Fibroblast of peridontal ligament (primary cell): Measurements from ENCODE around the gene DIP2B.
A peak's percentile ranks its signal among the peaks of the same experiment; 100 is the strongest.
"Not testable (repeated sequence)": the region's sequence is repeated elsewhere in the genome, so short reads cannot be mapped to it uniquely, and the experiment has no call there.

Source experiments
- DNase-seq: peaks from one replicate; pipeline ENCODE4 v3.0.0-alpha.2; 2010; ENCODE audit errors: extremely low read depth

Gene DIP2B

DNA sequence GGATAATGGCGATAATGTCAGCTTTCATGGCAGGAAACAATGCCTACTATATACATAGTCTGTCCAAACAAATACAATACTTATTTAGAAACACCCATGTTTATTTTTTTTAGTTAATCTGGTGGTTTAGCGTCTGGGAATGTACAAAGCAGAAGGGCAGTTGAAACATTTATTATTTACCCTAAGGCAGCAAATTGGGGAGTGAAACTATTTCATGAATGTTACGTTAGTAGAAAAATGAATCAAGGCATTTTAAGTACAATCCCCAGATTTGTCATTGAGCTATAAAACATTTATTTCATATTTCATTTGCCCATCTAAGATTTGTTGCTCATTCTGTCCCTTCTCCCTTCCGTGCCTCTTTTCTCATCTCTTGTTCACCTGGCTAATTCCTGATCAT lies 172.0 kb downstream of the DIP2B start:
- peak; percentile 8 for DNase-seq

GRCh38 chr12:50677858-50678257 lies 173.1 kb downstream of the DIP2B start:
- DNase-seq, result peak; percentile 85

DNA sequence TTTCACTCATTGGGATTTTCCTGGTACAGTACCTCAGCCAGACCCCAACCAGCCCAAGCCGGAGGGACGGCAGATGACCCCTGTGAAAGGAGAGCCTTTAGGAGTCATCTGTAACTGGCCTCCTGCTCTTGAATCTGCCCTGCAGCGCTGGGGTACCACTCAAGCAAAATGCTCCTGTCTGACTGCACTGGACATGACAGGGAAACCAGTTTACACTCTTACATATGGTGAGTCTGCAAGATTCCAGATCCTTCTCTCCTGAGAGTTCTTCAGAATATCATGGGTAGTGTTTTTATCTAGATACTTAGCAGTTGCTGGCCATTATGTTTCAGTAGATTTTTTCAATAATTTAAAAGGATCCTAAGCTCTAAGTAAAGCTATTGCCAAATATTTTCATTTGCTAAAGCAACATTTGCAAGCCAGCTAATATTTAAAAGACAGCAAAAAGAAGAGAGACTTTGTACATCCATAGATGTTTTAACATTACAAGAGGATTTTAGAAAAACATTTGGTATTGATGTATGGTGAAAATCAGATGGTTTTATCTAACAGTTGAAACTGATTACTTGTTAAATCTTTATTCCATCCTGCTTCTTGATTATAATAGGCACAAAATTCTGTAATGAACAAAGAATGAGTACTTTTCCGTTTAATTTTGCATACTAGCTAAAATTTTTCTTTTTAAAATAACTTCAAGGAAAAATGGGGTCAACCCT lies 174.0 kb downstream of the DIP2B start:
- DNase-seq, result no peak

GRCh38 chr12:50679612-50680011 lies 174.8 kb downstream of the DIP2B start:
- DNase-seq, result no peak

DNA sequence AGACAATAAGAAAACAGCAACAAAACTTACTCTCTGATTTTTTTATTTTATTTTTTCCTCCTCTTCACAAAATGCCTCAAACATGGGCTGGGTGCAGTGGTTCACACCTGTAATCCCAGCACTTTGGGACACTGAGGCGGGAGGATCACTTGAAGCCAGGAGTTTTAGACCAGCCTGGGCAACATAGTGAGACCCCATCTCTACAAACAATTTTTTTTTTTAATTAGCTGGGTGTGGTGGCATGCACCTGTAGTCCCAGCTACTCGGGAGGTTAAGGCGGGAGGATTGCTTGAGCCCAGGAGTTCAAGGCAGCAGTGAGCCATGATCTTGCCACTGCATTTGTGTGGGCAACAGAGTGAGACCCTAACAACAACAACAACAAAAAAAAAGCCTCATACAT lies 176.3 kb downstream of the DIP2B start:
- DNase-seq, result not testable (repeated sequence)

DNA sequence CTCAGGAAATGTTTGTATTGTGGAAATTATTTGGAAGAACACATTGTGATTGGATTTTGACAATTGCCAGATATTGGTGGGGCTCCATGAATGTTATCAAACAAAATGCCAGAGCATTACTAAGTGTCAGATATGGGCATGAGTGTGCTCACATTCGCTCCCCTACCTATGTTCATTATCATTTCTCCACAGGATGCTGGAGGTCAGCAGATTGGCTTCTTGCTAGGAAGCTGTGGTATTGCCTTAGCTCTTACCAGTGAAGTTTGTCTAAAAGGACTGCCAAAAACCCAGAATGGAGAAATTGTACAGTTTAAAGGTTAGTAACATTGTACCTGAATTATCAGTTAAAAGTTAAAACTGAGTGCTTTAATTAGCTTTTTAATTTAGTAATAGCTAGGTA lies 180.9 kb downstream of the DIP2B start:
- DNase-seq, result no peak

DNA sequence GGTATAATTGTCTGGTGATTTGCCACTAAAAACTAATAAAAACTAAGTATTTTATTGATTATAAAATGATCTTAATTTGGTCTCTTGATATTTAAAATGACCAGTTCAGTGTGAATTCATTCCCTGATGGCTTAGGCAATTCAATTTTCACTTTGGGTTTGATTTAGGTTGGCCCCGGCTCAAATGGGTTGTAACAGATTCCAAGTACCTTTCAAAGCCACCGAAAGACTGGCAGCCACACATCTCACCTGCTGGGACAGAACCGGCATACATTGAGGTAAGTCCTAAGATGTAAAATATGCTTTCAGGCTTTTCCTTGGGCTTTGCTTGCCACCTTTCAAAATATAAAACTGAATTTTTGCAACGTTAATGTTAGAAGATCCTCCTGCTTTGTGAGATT lies 181.6 kb downstream of the DIP2B start:
- no peak for DNase-seq

- DNase-seq, result no peak
These were observed 182.2 kb downstream of the DIP2B start for GRCh38 chr12:50686976-50687375.

DNA sequence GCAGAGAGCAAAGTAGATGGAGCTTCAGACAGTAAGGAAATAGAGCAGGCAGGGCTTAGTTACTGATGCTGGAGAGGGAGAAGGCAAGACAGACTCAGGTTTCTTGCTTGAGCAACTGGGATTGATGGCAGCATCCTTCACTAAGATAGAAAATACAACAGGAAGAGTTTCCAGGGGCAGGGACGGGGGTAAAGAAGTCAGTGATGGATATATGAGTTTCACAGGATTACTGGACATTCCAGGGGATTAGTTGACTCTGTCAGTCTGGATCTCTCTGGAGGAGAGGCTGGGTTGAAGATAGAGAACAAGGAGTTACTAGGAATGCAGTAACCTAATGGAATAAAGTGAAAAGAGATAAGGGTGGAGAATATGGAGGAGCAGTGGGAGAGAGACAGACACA lies 184.7 kb downstream of the DIP2B start:
- DNase-seq, result no peak

- peak; percentile 42 for DNase-seq
These were observed 186.1 kb downstream of the DIP2B start for GRCh38 chr12:50690925-50691324.

DNA sequence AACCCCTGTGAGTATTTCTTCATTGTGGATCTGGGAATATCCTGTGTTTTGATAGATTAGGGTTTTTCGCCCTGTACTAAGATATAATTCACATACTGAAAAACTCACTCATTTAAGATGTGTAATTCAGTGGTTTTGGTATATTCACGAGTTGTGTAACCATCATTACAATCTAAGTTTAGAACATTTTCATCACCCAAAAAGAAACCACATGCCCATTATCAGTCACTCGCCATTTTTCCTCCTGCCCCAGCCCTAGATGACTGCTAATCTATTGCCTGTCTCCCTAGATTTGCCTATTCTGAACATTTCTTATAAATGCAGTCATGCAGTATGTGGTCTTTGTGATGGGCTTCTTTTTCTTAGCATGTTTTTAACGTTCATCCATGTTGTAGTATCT lies 191.2 kb downstream of the DIP2B start:
- DNase-seq, result no peak

- DNase-seq, result no peak
These were observed 192.1 kb downstream of the DIP2B start for GRCh38 chr12:50696931-50697330.

- DNase-seq, result no peak
These were observed 194.4 kb downstream of the DIP2B start for GRCh38 chr12:50699154-50699553.

- DNase-seq, result no peak
These were observed 195.2 kb downstream of the DIP2B start for GRCh38 chr12:50699940-50700339.

DNA sequence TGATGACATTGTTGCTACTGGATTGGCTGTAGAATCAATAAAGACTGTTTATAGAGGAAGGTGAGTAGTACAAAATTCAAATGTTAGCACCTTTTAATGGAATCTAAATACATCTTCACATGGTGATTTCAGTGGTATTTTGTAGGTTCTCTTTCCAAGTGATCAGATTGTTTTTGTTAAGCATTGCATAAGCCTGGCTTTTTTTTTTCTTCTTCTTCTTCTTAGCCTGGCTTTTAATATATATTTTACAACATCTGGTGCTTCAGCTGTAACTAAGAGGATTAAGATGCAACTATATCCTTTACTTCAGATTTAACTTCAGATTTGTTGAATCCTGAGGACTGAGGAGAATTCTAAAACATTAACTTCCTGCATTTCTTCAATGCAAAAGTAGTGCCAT lies 201.8 kb downstream of the DIP2B start:
- DNase-seq, result peak; percentile 38

DNA sequence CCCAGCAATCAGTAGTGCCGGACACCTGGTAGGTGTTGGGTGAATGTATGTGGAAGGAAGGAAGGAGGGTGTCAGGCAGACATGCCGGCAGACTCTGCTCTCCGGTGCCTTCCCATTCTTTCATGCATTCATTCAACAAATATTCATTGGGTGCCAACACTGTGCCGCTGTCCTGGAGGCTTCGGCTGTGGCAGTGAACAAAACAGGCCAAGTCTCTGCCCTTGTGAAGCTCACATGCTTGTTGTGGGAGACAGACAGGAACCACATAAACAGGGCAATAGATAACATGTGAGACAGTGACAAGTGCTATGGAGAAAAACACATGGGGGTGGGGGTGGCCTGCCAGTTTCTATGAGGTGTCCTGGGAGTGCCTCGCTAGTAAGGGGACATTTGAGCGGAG lies 202.6 kb downstream of the DIP2B start:
- DNase-seq, result no peak

- peak; percentile 19 for DNase-seq
These were observed 203.8 kb downstream of the DIP2B start for GRCh38 chr12:50708631-50709030.

GRCh38 chr12:50711121-50711520 lies 206.3 kb downstream of the DIP2B start:
- DNase-seq, result no peak

DNA sequence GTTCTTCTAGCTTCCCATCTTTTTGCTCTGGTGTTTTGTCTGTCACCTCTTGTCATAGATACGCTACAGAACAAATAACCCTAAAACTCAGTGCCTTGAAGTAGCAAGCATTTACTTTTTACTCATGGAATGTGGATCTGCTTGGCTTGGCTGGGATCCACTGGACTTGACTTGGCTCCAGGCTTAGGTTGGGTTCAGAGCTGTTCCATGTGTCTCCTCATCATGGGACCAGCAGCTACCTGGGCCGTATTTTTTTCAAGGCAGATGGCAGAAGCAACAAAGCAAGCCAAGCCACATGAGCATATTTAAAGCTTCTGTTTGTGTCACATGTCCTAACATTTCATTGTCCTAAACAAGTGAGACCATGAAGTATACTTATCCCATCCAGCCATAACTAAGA lies 210.4 kb downstream of the DIP2B start:
- DNase-seq, result peak; percentile 19

DNA sequence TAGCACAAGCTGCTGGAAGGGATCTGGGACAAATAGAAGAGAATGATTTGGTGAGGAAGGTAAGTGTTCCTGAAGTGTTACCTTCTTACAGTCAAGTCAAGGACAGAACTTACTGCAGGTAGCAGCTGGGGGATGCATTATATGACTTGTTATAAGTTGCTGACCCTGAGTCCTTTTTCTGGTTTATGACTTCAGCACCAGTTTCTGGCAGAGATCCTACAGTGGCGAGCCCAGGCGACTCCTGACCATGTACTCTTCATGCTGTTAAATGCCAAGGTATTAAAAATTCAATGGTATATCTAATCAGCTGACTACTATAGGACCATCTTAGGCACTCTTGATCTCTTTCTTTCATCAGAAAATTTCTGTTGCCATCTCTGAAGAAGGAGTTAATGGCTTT lies 214.0 kb downstream of the DIP2B start:
- no peak for DNase-seq

DNA sequence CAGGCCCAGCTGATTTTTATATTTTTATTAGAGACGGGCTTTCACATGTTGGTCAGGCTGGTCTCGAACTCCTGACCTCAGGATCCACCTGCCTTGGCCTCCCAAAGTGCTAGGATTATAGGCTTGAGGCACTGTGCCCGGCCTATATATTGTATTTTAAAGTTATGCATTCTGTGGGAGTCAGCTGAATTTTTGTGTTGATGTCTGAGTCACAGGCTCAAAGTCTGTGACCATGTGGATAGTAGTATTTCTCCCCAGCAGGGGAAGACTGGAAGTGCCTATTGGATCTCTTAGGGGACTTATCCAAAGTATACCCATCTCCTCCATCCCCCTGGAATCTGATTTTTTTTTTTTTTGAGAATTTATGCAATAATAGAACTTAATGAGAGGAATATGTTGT lies 215.3 kb downstream of the DIP2B start:
- peak; percentile 25 for DNase-seq

GRCh38 chr12:50720501-50720900 lies 215.7 kb downstream of the DIP2B start:
- peak; percentile 38 for DNase-seq

DNA sequence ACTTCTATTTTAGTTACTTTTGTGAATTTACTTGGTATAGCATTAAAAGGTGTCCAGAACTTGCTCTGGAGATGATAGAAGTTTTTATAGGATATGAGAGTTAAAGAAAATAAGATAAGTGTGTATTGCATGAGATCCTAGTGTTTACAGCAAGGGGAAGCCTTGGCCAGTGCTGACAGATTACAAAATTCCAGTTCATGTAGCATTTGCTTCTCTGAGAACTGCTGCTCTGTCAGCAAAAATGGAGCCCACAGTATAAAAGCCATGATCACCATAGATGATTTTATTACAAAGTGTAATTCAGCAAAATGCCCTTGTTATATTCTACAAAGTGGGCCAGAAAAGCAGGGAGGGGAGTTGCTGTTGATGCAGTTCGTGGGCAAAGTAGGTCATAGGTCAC lies 219.1 kb downstream of the DIP2B start:
- peak; percentile 52 for DNase-seq
